NB4 (cell line): Measurements from ENCODE around the gene HJV.

ENCODE experiments used
- DNase-seq: peaks from one replicate; pipeline ENCODE4 v3.0.0; 2010; ENCODE audit warnings: low read depth
- H3K4me3 ChIP-seq: one replicate; pipeline ENCODE4 v1.5.1; 2011; ENCODE audit warnings: mild to moderate bottlenecking, low read depth, low read length, moderate library complexity
- MYC ChIP-seq: IDR thresholded peaks from 2 replicates; pipeline ENCODE4 v1.6.1; 2011; ENCODE audit warnings: low read depth, low read length
- POLR2A ChIP-seq: IDR thresholded peaks from 2 replicates; pipeline ENCODE4 v1.6.1; 2011; ENCODE audit warnings: mild to moderate bottlenecking; ENCODE audit not compliant: insufficient read length; ENCODE audit errors: extremely low read depth
- TF ChIP-seq, protein P1 (sequence below): IDR thresholded peaks from 2 replicates; pipeline ENCODE4 v1.6.1; 2011; ENCODE audit warnings: low read depth, low read length
- TF ChIP-seq, protein P2 (sequence below): IDR thresholded peaks from one replicate; pipeline ENCODE4 v1.5.1; 2012; ENCODE audit warnings: low read depth, low read length

Gene HJV

GRCh38 chr1:145972580-145972979, 49.0 kb downstream of the HJV start:
- TF ChIP-seq, protein P1, sequence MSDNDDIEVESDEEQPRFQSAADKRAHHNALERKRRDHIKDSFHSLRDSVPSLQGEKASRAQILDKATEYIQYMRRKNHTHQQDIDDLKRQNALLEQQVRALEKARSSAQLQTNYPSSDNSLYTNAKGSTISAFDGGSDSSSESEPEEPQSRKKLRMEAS, result no peak
- TF ChIP-seq, protein P2, sequence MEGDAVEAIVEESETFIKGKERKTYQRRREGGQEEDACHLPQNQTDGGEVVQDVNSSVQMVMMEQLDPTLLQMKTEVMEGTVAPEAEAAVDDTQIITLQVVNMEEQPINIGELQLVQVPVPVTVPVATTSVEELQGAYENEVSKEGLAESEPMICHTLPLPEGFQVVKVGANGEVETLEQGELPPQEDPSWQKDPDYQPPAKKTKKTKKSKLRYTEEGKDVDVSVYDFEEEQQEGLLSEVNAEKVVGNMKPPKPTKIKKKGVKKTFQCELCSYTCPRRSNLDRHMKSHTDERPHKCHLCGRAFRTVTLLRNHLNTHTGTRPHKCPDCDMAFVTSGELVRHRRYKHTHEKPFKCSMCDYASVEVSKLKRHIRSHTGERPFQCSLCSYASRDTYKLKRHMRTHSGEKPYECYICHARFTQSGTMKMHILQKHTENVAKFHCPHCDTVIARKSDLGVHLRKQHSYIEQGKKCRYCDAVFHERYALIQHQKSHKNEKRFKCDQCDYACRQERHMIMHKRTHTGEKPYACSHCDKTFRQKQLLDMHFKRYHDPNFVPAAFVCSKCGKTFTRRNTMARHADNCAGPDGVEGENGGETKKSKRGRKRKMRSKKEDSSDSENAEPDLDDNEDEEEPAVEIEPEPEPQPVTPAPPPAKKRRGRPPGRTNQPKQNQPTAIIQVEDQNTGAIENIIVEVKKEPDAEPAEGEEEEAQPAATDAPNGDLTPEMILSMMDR, result no peak
- TF ChIP-seq MYC (no peak), POLR2A (no peak)
- DNase-seq, result no peak
- H3K4me3 ChIP-seq, result no peak overlapping the region
